SK-N-SH (cell line): ENCODE data around the gene BACE2. TPM values are rescaled to one million over a fixed set of nuclear protein-coding genes. Genes with fewer than 3 reads are reported as not detected.

ENCODE experiments used
- CTCF ChIA-PET: fragments of 300-600, 350-600 bp; formaldehyde crosslinking; extraction: SDS; loops from one replicate; lab custom pipeline; 2021; lab: Yijun Ruan, JAX
- POLR2A ChIA-PET: fragments of 350-600 bp; sonication (Branson Sonifier 250); formaldehyde crosslinking; extraction: SDS; loops from one replicate; lab custom pipeline; 2020; ENCODE audit warnings: antibody characterized with exemption, inconsistent platforms; lab: Yijun Ruan, JAX
- DNase-seq: peaks from one replicate; pipeline ENCODE4 v3.0.0; 2012
- H2AFZ ChIP-seq: fragments of 200-600 bp; sonication (generic); 2 replicates; pipeline ENCODE4 v1.8.1; 2016; ENCODE audit warnings: antibody characterized with exemption, mild to moderate bottlenecking, low read depth
- H3F3A ChIP-seq: fragments of 200-600 bp; sonication (generic); replicated peaks from 2 replicates; pipeline ENCODE3; 2016; ENCODE audit warnings: antibody characterized with exemption, mild to moderate bottlenecking; ENCODE audit not compliant: insufficient read depth
- H3K27ac ChIP-seq, 2 experiments: fragments of 200-500 bp in 1 of 2; fragments of 200-600 bp in 1 of 2; sonication (Bioruptor generic) in 1 of 2; sonication (generic), shearing (Covaris generic) in 1 of 2; 2 replicates each; pipeline versions ENCODE4 v1.5.1 to v1.6.1; 2014 to 2016; ENCODE audit warnings: low read depth in 2 of 2, inconsistent platforms in 1 of 2, low read length in 1 of 2, mild to moderate bottlenecking in 1 of 2, mixed read lengths in 1 of 2
- H3K27me3 ChIP-seq: fragments of 200-600 bp; sonication (generic), shearing (Covaris generic); 2 replicates; pipeline ENCODE4 v1.6.1; 2016; ENCODE audit warnings: mixed run types; ENCODE audit not compliant: insufficient read depth
- H3K36me3 ChIP-seq, 2 experiments: fragments of 200-500 bp in 1 of 2; fragments of 200-600 bp in 1 of 2; sonication (Bioruptor generic) in 1 of 2; sonication (generic) in 1 of 2; replicated peaks in 1 of 2; 2 replicates each; pipeline versions ENCODE3 to v1.5.1; 2014 to 2016; ENCODE audit warnings: low read length in 1 of 2, mild to moderate bottlenecking in 1 of 2; ENCODE audit not compliant: insufficient read depth in 2 of 2, control insufficient read depth in 1 of 2
- H3K4me1 ChIP-seq, 2 experiments: fragments of 200-500 bp in 1 of 2; fragments of 200-600 bp in 1 of 2; sonication (Bioruptor generic) in 1 of 2; sonication (generic), shearing (Covaris generic) in 1 of 2; 2 replicates each; pipeline versions ENCODE4 v1.5.1 to v1.6.1; 2014 to 2016; ENCODE audit warnings: low read depth in 1 of 2, low read length in 1 of 2, mixed run types in 1 of 2; ENCODE audit not compliant: insufficient read depth in 2 of 2, control insufficient read depth in 1 of 2
- H3K4me2 ChIP-seq: fragments of 200-600 bp; sonication (generic), shearing (Covaris generic); 2 replicates; pipeline ENCODE4 v1.6.1; 2017; ENCODE audit warnings: mixed run types
- H3K4me3 ChIP-seq, 2 experiments: fragments of 200-500 bp in 1 of 2; fragments of 200-600 bp in 1 of 2; sonication (Bioruptor generic) in 1 of 2; sonication (generic), shearing (Covaris generic) in 1 of 2; 2 replicates each; pipeline versions ENCODE4 v1.5.1 to v1.8.1; 2014 to 2016; ENCODE audit warnings: low read depth in 2 of 2, inconsistent platforms in 1 of 2, low read length in 1 of 2, mild to moderate bottlenecking in 1 of 2, mixed read lengths in 1 of 2, moderate library complexity in 1 of 2
- H3K79me2 ChIP-seq: fragments of 200-600 bp; sonication (generic); 2 replicates; pipeline ENCODE4 v1.8.1; 2017; ENCODE audit warnings: mild to moderate bottlenecking; ENCODE audit not compliant: insufficient read depth
- H3K9ac ChIP-seq: fragments of 200-600 bp; sonication (generic); 2 replicates; pipeline ENCODE4 v1.6.1; 2017; ENCODE audit warnings: mixed run types
- H3K9me2 ChIP-seq: fragments of 200-600 bp; sonication (generic); 2 replicates; pipeline ENCODE4 v1.6.1; 2017; ENCODE audit warnings: mixed run types
- H3K9me3 ChIP-seq: fragments of 200-600 bp; sonication (generic); 2 replicates; pipeline ENCODE4 v1.6.1; 2017; ENCODE audit warnings: mixed run types, mild to moderate bottlenecking, moderate library complexity
- H4K20me1 ChIP-seq: fragments of 200-600 bp; sonication (generic); 2 replicates; pipeline ENCODE4 v1.6.1; 2017; ENCODE audit warnings: mild to moderate bottlenecking, mixed run types; ENCODE audit not compliant: insufficient read depth
- CHD2 ChIP-seq: fragments of 150-350 bp; IDR thresholded peaks from 2 replicates; pipeline ENCODE4 v1.6.1; 2018; ENCODE audit warnings: low read length; ENCODE audit not compliant: partially characterized antibody
- CTCF ChIP-seq: fragments of 200-600 bp; sonication (generic); IDR thresholded peaks from 2 replicates; pipeline ENCODE4 v1.6.1; 2017; ENCODE audit warnings: antibody characterized with exemption, mild to moderate bottlenecking, moderate library complexity
- ELF1 ChIP-seq: IDR thresholded peaks from 2 replicates; pipeline ENCODE4 v1.4.0; 2012
- EP300 ChIP-seq, 2 experiments: IDR thresholded peaks; 2 replicates each; pipeline versions ENCODE4 v1.4.0 to v1.6.1; 2012; ENCODE audit warnings: borderline replicate concordance in 1 of 2, low read depth in 1 of 2, low read length in 1 of 2
- EZH2phosphoT487 ChIP-seq: fragments of 200-600 bp; sonication (generic); IDR thresholded peaks from 2 replicates; pipeline ENCODE4 v1.6.1; 2017; ENCODE audit warnings: low read depth, mixed run types, mild to moderate bottlenecking, antibody characterized with exemption, moderate library complexity, borderline replicate concordance
- FOSL2 ChIP-seq: IDR thresholded peaks from 2 replicates; pipeline ENCODE4 v1.4.0; 2012; ENCODE audit warnings: low read depth, mild to moderate bottlenecking, moderate library complexity, borderline replicate concordance
- GABPA ChIP-seq: IDR thresholded peaks from 2 replicates; pipeline ENCODE4 v1.4.0; 2012; ENCODE audit warnings: low read depth, mild to moderate bottlenecking
- GATA2 ChIP-seq: sonication (generic); formaldehyde crosslinking; IDR thresholded peaks from 2 replicates; pipeline ENCODE4 v1.5.0; 2020; ENCODE audit warnings: mild to moderate bottlenecking, missing genetic modification reagents
- MXI1 ChIP-seq: IDR thresholded peaks from 2 replicates; pipeline ENCODE4 v1.6.1; 2012; ENCODE audit warnings: mild to moderate bottlenecking, low read depth, low read length, improper control_type of control experiment
- NFIC ChIP-seq: IDR thresholded peaks from 2 replicates; pipeline ENCODE4 v1.4.0; 2012; ENCODE audit warnings: borderline replicate concordance
- POLR2AphosphoS5 ChIP-seq: IDR thresholded peaks from 2 replicates; pipeline ENCODE4 v1.6.1; 2012; ENCODE audit warnings: low read depth, low read length
- REST ChIP-seq: IDR thresholded peaks from 2 replicates; pipeline ENCODE4 v1.6.1; 2012; ENCODE audit warnings: mild to moderate bottlenecking, low read depth, low read length, moderate library complexity
- SIN3A ChIP-seq: IDR thresholded peaks from 2 replicates; pipeline ENCODE4 v1.6.1; 2012; ENCODE audit warnings: low read depth, mild to moderate bottlenecking, low read length, moderate library complexity, borderline replicate concordance
- TAF1 ChIP-seq: IDR thresholded peaks from 2 replicates; pipeline ENCODE4 v1.6.1; 2012; ENCODE audit warnings: low read depth, mild to moderate bottlenecking, low read length, moderate library complexity, borderline replicate concordance
- TCF12 ChIP-seq: IDR thresholded peaks from 2 replicates; pipeline ENCODE4 v1.4.0; 2012
- TEAD4 ChIP-seq: IDR thresholded peaks from 2 replicates; pipeline ENCODE4 v1.4.0; 2012; ENCODE audit warnings: mild to moderate bottlenecking, borderline replicate concordance; ENCODE audit not compliant: insufficient read depth
- USF1 ChIP-seq: IDR thresholded peaks from 2 replicates; pipeline ENCODE4 v1.4.0; 2012; ENCODE audit warnings: low read depth, borderline replicate concordance
- YY1 ChIP-seq: IDR thresholded peaks from 2 replicates; pipeline ENCODE4 v1.4.0; 2012; ENCODE audit warnings: low read depth, mild to moderate bottlenecking
- ZBTB33 ChIP-seq: IDR thresholded peaks from 2 replicates; pipeline ENCODE4 v1.4.0; 2012; ENCODE audit warnings: low read depth, borderline replicate concordance
- WGBS: methylation state at CpG from one replicate; pipeline ENCODE4 v1.1.6; 2017; ENCODE audit warnings: low lambda C conversion rate; 5-methylcytosine and 5-hydroxymethylcytosine counted together
- polyA plus RNA-seq, 3 experiments: library from polyadenylated mRNA; depleted of rRNA; stranded (reverse); fragments of >200 nt; gene quantifications; 2 replicates each; pipeline ENCODE4 v1.2.3, GENCODE V29; 2012

BACE2 gene
- polyA plus RNA-seq, 1 of the 3 experiments (the other 2 are of a cell fraction): 23.4 TPM

GRCh38 chr21:41124641-41125201 is 43.2 kb upstream of the BACE2 start:
- no peaks in the 10 kb centered on the region for H3K9me2 ChIP-seq
- no peak overlapping the region for H3K27ac ChIP-seq
- no peak overlapping the region for H2AFZ ChIP-seq
- no peaks in the 10 kb centered on the region for H3F3A ChIP-seq
- ChIA-PET POLR2A (no interaction called here), CTCF (interaction anchor here (0.9 to 8.9 kb wide), 3 partner anchors 10 to 158 kb away, joined by 3 to 105 read pairs (median 4); no protein-coding TSS in a partner anchor)
- 0 out of 2 replicates have a peak, but pooled peaks cover 6% of the 10 kb centered on the region for H3K27me3 ChIP-seq
- DNase-seq: no peak
- H3K9ac ChIP-seq: no peak overlapping the region
- no peaks in the 10 kb centered on the region for H4K20me1 ChIP-seq
- H3K4me3 ChIP-seq: no peak overlapping the region
- no peaks in the 10 kb centered on the region for H3K79me2 ChIP-seq
- H3K36me3 ChIP-seq: no peaks in the 10 kb centered on the region
- WGBS: 60% methylated on average over 13 of the region's 13 CpGs
- no peak overlapping the region for H3K4me2 ChIP-seq
- TF ChIP-seq CTCF: no peak
- no peak for TF ChIP-seq EP300 (IDR thresholded peaks at IDR 0.05; ENCODE audit: borderline replicate concordance in 1 of 2, low read depth in 1 of 2, low read length in 1 of 2)
- TF ChIP-seq REST: no peak
- TF ChIP-seq NFIC: no peak
- TF ChIP-seq ZBTB33: no peak
- TF ChIP-seq SIN3A: no peak
- no peak for TF ChIP-seq YY1
- no peak for TF ChIP-seq TAF1
- TF ChIP-seq USF1: no peak
- TF ChIP-seq FOSL2: no peak
- no peak for TF ChIP-seq ELF1
- TF ChIP-seq TEAD4: no peak
- TF ChIP-seq GATA2 (CRISPR knock-in tag): no peak
- TF ChIP-seq TCF12: no peak
- TF ChIP-seq EZH2phosphoT487: no peak
- TF ChIP-seq POLR2AphosphoS5: no peak
- TF ChIP-seq CHD2: no peak
- TF ChIP-seq MXI1: no peak
- no peak for TF ChIP-seq GABPA
- no peaks in the 10 kb centered on the region for H3K4me1 ChIP-seq
- H3K9me3 ChIP-seq: no peaks in the 10 kb centered on the region
